ENCODE results near the gene AHNAK.

- TF ChIP-seq ZBTB33 (IDR thresholded peaks at IDR 0.05) = no peak
- TF ChIP-seq CTCF (IDR thresholded peaks at IDR 0.05; ENCODE audit: low read depth, low read length, missing input control) = no peak
- peak in 1 of 2 donors; percentile 46 for TF ChIP-seq RAD21 (IDR thresholded peaks at IDR 0.05)
- no peak for TF ChIP-seq FOXA1 (IDR thresholded peaks at IDR 0.05)
- no peak for TF ChIP-seq YY1 (IDR thresholded peaks at IDR 0.05)
- no peak for TF ChIP-seq GABPA (IDR thresholded peaks at IDR 0.05 in 1 of 2, conservative IDR thresholded peaks at IDR 0.05 in 1 of 2)
- TF ChIP-seq EGR1 (IDR thresholded peaks at IDR 0.05; ENCODE audit: low read depth in 2 of 2) = no peak
- TF ChIP-seq, protein P1, sequence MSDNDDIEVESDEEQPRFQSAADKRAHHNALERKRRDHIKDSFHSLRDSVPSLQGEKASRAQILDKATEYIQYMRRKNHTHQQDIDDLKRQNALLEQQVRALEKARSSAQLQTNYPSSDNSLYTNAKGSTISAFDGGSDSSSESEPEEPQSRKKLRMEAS (IDR thresholded peaks at IDR 0.05) = no peak
- no peak for TF ChIP-seq REST (IDR thresholded peaks at IDR 0.05)
- TF ChIP-seq HNF4A (conservative IDR thresholded peaks at IDR 0.05) = no peak
- no peak for TF ChIP-seq TAF1 (conservative IDR thresholded peaks at IDR 0.05)
Observed at GRCh38 chr11:62393061-62393611, 153.5 kb downstream of the AHNAK start.
